Measurements from ENCODE around the gene NFATC2.
"Not testable (repeated sequence)": the region's sequence is repeated elsewhere in the genome, so short reads cannot be mapped to it uniquely, and the experiment has no call there.

NFATC2 gene

GRCh38 chr20:51493346-51493791 lies 49.1 kb downstream of the NFATC2 start:
- no peak for DNase-seq

GRCh38 chr20:51492167-51493092 lies 50.1 kb downstream of the NFATC2 start:
- no peak for DNase-seq

GRCh38 chr20:51491393-51491792 lies 51.1 kb downstream of the NFATC2 start:
- DNase-seq, result no peak

GRCh38 chr20:51490635-51491034 lies 51.9 kb downstream of the NFATC2 start:
- no peak for DNase-seq

GRCh38 chr20:51489611-51490010 lies 52.9 kb downstream of the NFATC2 start:
- DNase-seq, result no peak

GRCh38 chr20:51488331-51488730 lies 54.2 kb downstream of the NFATC2 start:
- no peak for DNase-seq

GRCh38 chr20:51487565-51488268 lies 54.8 kb downstream of the NFATC2 start:
- DNase-seq, result peak; percentile 74

- DNase-seq, result no peak
These were observed 55.4 kb downstream of the NFATC2 start for GRCh38 chr20:51487076-51487475.

- no peak for DNase-seq
These were observed 56.1 kb downstream of the NFATC2 start for GRCh38 chr20:51486197-51487005.

GRCh38 chr20:51484831-51485230 lies 57.7 kb downstream of the NFATC2 start:
- DNase-seq, result no peak

- DNase-seq, result no peak
These were observed 58.2 kb downstream of the NFATC2 start for GRCh38 chr20:51484141-51484815.

GRCh38 chr20:51482836-51483473 lies 59.6 kb downstream of the NFATC2 start:
- no peak for DNase-seq

GRCh38 chr20:51481341-51481914 lies 61.1 kb downstream of the NFATC2 start:
- DNase-seq, result no peak

- no peak for DNase-seq
These were observed 61.8 kb downstream of the NFATC2 start for GRCh38 chr20:51480507-51481270.

- not testable (repeated sequence) for DNase-seq
These were observed 66.4 kb downstream of the NFATC2 start for GRCh38 chr20:51476106-51476505.

- no peak for DNase-seq
These were observed 68.7 kb downstream of the NFATC2 start for GRCh38 chr20:51473771-51474170.

GRCh38 chr20:51473256-51473655 lies 69.3 kb downstream of the NFATC2 start:
- DNase-seq, result no peak

- DNase-seq, result no peak
These were observed 71.6 kb downstream of the NFATC2 start for GRCh38 chr20:51470907-51471411.

- DNase-seq, result no peak
These were observed 72.1 kb downstream of the NFATC2 start for GRCh38 chr20:51470499-51470820.

- no peak for DNase-seq
These were observed 72.7 kb downstream of the NFATC2 start for GRCh38 chr20:51469578-51470498.
